SKM-1 treated with dmso at 0.1 percent for 144 hours (cell line): ENCODE data around the gene TLE3.
A peak's percentile ranks its signal among the peaks of the same experiment; 100 is the strongest.

Experiments
- DNase-seq: peaks from one replicate; lab custom pipeline; 2025; ENCODE audit not compliant: unreplicated experiment; lab: John Stamatoyannopoulos, UW

The TLE3 gene

DNA sequence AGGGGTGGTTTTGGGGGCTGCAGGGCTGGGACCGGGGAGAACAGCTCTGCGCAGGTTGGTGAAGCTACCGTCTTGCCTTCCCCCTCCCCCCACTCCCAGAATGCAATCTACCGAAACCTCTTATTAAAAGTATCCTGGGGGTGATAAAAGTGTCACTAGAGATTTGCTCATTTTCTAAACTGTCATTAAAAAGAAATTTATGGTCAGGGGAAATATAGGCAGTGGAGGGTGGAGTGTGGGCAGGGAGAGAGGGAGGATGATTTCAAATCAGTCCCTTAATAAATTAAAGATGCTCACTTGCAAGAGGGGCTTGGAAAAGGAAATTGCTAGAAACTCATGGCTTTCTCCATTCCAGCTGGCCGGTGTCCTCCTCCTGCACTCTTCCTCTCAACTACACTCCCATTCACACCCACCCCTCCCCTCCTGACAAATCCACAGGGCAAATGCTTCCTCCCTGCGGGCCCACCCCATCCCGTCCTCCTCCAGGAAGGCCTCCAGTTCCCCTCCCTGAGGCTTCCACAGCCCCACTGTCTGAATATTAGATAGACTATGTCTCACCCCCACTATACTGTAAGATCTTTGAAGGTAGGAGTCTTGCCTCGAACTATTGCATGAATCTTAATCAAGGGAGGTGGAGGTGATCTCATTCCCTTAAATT is 83.9 kb downstream of the TLE3 start:
- no peak for DNase-seq

DNA sequence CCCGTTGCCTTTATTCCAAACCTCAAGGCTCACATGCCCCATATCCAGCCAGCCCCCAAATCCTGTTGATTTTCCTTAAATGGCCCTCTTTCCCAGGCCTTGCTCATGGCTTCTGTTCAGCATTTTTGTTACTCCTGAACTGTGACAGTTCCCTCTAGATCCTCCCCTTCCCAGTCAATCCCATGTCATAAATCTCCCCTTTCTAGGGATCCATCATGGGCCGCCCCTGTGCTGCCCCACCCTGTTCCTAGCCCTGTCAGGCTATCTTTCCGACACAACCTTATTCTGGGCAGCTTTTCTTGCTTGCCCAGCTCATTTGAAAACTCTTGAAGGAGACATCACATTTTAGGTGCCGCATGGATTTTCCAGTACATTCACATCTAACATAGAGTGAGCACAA is 84.8 kb downstream of the TLE3 start:
- no peak for DNase-seq

DNA sequence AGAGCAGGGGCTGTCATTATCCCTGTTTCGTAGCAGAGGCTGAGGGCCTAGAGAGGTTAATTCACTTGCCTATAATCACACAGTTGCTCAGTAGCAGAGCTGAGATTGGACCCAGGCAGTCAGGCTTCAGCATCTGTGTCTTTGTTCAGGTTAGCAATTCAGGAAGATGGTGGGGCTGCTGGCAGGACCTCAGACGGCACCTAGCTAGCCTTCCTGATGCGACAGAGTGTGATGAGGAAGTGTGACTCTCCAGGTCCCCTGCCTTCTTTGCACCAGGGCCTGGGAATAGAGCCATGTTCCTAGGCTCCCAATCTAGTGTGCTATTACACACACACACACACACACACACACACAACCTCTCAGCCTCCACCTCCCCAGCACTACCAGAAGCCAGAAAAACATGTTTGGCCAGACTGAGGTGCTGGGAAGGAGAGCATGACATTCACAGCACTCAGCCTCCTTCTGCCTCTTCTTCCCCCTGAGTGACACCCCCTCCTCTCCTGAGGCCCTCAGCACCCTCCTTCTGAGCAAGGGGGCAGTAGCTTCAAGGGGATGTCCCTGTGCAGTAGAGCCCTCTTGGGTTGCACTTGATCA is 88.9 kb downstream of the TLE3 start:
- DNase-seq: no peak

DNA sequence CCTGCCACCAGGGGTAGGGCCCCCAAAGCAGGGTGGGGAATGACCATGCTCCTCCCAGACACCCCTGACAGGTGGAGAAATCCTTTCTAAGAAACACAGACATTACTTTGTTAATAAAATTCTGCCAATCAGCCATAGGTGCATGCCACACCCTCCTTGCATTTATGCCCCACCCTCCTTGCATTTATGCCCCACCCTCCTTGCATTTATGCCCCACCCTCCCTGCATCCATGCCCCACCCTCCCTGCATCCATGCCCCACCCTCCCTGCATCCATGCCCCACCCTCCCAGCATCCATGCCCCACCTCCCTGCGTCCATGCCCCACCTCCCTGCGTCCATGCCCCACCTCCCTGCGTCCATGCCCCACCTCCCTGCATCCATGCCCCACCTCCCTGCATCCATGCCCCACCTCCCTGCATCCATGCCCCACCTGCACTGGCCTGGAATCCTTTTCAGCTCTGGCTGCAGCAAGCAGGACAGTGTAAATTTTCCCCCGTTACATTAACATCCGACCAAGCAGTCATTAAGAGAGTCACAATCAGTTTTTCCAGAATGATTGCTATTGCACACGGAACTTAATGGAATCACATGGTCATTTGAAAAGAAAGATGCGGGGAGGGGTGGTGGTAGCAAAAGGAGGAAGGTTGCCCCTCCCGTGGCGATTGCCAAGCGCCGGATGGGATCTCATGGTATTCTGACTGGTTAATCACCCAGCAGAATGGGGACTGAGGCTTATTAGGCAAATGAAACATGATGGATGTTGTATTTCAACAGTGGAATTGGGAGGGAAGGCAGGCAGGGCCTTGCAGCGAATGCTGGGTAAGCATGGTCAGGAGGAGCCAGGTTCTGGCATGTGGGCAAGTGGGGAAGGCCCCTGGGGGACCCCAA is 91.2 kb downstream of the TLE3 start:
- no peak for DNase-seq

DNA sequence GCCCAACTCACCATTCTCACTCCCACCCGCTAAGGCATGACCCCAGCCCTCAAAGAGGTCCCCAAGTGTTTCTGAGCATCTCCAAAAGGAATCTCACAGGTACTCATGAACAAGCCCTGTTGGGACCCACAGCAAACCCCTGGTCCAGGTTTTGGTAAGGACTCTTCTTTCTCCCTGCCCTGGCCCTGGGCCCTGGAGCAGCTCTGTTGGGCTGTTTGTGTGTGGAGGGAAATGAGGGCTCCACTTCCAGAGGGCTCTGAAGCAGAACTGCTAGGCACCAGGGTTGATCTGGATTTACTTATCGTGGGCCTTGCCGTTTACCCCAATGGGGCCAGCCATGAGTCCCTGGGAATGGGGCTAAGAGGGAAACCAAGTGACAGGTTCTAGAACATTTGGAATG is 92.9 kb downstream of the TLE3 start:
- DNase-seq: no peak

DNA sequence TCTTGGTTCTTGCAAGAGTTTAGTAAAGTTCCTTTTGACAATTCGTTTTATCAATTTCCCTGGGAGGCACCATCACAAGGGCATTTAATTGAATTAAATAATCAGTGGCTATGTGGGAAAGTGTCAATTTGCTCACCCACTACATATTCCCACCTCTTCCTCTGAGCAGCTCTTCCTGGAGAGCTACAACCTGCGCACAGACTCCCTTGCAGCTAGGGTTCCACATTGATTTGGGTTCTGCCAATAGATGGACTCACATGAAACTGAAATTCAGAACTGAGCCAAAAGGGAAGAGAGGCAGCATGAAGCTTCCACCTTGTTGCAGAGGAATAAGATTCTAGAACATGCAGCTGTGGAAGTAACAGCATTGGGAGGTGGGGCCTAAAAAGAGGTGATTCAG is 94.8 kb downstream of the TLE3 start:
- no peak for DNase-seq

DNA sequence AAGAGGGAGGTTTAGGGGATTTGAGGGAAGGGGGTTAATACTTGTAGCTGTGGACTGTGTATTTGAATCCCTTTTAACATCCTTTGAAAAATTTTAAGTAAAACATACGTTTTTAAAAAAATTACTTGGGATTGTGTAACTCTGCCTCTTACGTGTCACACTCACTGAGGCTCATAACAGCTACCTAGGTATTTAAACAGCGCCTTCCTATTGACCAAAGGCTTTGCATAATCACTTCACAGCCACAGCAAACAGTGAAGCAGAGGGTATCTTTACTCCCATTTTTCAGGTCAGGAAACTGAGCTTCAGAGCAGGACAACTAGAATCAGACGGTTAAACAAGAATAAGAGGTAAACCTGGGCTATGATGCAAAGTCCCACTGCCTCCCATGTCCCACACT is 95.9 kb downstream of the TLE3 start:
- DNase-seq: no peak

DNA sequence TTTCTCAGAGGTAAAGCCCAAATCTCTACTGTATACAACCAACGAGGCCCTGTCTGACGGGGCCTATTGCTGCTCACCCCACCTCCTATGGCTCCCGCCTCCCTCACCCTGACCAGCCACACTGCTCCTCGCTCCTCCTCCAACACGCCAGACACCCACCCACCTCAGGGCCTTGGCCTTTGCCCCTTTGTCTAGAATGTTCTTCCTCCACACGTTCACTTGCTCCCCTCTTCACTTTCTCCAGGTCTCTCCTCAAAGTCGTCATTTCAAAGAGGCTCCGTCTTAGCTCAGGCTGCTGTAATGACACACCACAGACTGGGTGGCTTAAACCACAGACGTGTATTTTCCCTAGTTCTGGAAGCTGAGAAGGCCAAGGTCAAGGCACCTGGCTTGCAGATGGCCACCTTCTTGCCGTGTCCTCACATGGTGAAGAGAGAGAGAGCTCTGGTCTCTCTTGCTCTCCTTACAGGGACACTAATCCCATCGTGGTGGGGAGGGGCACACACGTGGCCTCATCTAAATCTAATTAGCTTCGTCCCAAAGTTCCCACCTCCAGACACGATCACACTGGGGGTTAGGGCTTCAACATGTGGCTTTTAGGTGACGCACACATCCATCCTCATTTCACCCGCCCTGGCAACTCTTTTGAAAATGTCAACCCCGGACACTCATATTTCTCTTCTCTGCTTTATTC is 98.2 kb downstream of the TLE3 start:
- DNase-seq: no peak

DNA sequence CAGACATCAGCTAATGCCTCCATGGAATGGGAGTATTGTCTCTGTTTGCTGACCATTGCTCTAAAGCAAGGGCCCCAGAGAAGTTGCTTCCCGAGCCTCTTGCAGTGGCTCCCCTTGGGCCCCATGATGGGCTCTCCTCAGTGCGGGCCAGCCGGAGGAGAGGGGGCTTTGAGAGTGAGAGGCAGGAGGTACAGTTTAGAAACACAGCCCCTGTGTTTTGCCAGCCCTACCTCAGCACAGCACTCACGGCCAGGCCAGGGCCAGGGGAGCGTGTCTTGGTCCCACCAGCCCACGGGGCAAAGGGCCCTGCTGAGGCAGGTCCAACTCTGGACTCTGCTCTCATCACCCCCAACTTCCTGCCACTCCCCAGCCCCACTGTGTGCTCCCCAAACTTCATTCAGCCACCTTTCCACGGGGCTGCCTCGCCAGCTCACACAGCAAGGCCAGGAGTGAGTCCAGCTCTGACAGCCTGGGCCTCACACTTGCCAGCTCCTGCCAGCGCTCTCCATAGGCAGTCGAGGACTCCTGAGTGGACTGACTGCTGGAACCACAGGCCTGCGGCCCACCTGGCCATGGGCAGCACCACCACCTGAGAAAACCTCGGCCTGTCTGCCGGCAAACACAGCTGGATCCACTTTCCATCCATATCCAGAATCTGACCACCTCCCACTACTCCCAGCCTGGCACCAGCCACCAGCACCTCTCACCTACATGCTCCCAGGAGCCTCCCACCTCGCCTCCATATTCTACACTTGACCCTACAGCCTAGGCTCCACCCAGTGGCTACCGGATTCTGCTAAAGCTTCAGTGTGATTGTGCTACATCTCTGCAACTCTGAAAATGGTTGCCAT is 99.0 kb downstream of the TLE3 start:
- DNase-seq: no peak

DNA sequence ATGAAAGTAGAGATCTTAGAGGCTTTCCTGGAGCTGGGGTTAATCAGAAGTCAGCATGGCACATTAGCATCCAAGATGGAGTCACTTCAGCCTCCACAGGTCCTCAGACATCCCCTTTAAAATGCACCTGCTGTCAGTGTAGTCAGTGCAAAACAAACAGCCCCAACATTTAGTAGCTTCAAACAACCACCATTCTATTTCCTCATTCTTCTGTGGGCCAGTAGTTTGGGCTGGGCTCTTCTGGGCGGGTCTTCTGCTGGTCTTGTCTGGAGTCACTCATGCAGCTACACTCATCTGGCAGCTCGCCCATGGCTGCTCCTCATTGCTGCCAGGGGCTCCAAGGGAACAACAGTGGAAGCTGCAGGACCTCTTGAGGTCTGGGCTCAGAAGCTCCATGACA is 99.9 kb downstream of the TLE3 start:
- DNase-seq: peak; percentile 6
